AG04450 (cell line): Measurements from ENCODE around the gene PELI1. TPM values are rescaled to one million over a fixed set of nuclear protein-coding genes. Genes with fewer than 3 reads are reported as not detected.

Experiments used
- CTCF ChIA-PET: fragments of 300-600, 350-600 bp; formaldehyde crosslinking; extraction: SDS; loops from one replicate; lab custom pipeline; 2022; ENCODE audit warnings: antibody characterized with exemption, inconsistent platforms; lab: Charles Lee
- POLR2A ChIA-PET: fragments of 350-600 bp; formaldehyde crosslinking; extraction: SDS; loops from one replicate; lab custom pipeline; 2021; ENCODE audit warnings: antibody characterized with exemption, inconsistent platforms; lab: Yijun Ruan, JAX
- DNase-seq: peaks from one replicate; pipeline ENCODE4 v3.0.0-alpha.2; 2011; ENCODE audit warnings: low read depth, low spot score
- H3K27ac ChIP-seq: one replicate; pipeline ENCODE4 v1.5.1; 2012; ENCODE audit warnings: low read depth, low read length, control low read depth
- H3K27me3 ChIP-seq: one replicate; pipeline ENCODE4 v1.6.0; 2012; ENCODE audit warnings: low read length; ENCODE audit not compliant: control insufficient read depth, insufficient read depth
- H3K4me3 ChIP-seq: 2 replicates; pipeline ENCODE4 v1.5.1; 2011; ENCODE audit warnings: mild to moderate bottlenecking, low read depth, low read length, control low read depth
- H3K9me3 ChIP-seq: 2 replicates; pipeline ENCODE4 v1.5.1; 2012; ENCODE audit warnings: low read length; ENCODE audit not compliant: control insufficient read depth, insufficient read depth
- polyA plus RNA-seq: library from polyadenylated mRNA; depleted of rRNA; stranded (reverse); fragments of >200 nt; gene quantifications from 2 replicates; pipeline ENCODE4 v1.2.3, GENCODE V29; 2011
- TF ChIP-seq, protein P1 (sequence below): IDR thresholded peaks from 2 replicates; pipeline ENCODE4 v1.5.1; 2011; ENCODE audit warnings: low read depth, low read length, control low read depth, inconsistent platforms

The PELI1 gene
- polyA plus RNA-seq, 1 experiment: 4.9 TPM

DNA sequence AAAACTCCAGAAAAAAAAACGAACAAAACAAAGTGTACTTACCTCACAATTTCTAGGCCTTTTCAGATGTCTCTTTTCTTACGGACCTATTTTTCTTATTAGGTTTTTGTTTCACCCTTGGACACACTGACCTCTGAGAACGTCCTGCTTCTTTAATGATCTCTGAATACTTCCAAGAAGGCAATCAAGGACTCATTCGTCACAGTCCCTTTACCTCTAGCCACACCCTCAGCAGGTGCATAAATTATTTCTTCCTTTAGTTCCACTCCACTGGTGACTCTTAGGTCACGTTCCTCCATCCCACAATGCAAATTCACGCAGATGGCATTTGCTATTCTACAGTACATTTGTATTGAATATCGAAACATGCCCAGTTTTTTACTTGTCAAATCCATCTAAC lies 21.9 kb downstream of the PELI1 start:
- Histone ChIP-seq H3K27ac (no peak overlapping the region), H3K9me3 (no peaks in the 10 kb centered on the region), H3K27me3 (no peaks in the 10 kb centered on the region), H3K4me3 (no peak overlapping the region)
- ChIA-PET CTCF (interaction anchor here (1.1 kb wide), 1 partner anchor 464 kb away, joined by 3 read pairs; no protein-coding TSS in a partner anchor), POLR2A (no interaction called here)
- TF ChIP-seq, protein P1, sequence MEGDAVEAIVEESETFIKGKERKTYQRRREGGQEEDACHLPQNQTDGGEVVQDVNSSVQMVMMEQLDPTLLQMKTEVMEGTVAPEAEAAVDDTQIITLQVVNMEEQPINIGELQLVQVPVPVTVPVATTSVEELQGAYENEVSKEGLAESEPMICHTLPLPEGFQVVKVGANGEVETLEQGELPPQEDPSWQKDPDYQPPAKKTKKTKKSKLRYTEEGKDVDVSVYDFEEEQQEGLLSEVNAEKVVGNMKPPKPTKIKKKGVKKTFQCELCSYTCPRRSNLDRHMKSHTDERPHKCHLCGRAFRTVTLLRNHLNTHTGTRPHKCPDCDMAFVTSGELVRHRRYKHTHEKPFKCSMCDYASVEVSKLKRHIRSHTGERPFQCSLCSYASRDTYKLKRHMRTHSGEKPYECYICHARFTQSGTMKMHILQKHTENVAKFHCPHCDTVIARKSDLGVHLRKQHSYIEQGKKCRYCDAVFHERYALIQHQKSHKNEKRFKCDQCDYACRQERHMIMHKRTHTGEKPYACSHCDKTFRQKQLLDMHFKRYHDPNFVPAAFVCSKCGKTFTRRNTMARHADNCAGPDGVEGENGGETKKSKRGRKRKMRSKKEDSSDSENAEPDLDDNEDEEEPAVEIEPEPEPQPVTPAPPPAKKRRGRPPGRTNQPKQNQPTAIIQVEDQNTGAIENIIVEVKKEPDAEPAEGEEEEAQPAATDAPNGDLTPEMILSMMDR: no peak
- DNase-seq: no peak

DNA sequence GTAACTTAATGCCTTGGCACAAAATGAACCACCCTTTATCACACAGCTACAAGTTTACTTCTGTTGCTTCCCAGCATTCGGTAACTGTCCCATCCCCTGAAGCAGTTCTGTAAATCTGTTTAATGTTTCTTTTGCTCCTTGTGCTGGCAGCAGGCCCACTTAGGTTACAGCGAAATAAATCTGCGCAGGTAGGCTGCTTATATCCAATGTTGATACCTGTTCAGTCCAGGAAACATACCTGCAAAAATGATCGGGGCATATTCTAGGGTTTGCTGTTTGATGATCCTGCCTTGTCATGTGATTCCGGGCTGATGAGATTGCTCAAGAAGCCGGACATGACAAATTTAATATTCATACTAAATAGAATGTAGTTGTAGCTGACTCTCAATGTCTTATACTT lies 23.3 kb downstream of the PELI1 start:
- TF ChIP-seq, protein P1: no peak
- H3K4me3 ChIP-seq: no peak overlapping the region
- no peak overlapping the region for H3K27ac ChIP-seq
- no peak for DNase-seq
- no peaks in the 10 kb centered on the region for H3K9me3 ChIP-seq
- CTCF ChIA-PET: no interaction called here
- POLR2A ChIA-PET: no interaction called here
- no peaks in the 10 kb centered on the region for H3K27me3 ChIP-seq

DNA sequence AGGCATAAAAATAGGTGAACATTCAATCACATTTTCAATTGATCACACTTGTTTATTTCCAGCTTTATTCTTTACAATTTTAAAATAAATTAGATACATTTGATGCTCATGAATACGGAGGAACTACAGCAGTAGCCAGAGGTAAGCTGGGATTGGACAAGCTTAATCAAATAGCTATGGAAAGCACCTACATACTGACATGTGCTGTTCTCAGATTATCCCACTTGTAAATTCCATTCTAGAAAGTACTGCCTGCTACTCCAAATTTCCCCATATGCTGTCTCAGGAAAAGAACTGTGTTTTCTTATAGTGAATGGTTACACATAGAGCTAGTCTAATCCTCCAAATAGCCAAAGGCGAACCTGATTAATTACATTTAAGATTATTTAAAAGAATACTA lies 24.2 kb downstream of the PELI1 start:
- CTCF ChIA-PET: no interaction called here
- H3K9me3 ChIP-seq: no peaks in the 10 kb centered on the region
- H3K4me3 ChIP-seq: no peak overlapping the region
- TF ChIP-seq, protein P1: no peak
- POLR2A ChIA-PET: no interaction called here
- DNase-seq: no peak
- no peak overlapping the region for H3K27ac ChIP-seq
- no peaks in the 10 kb centered on the region for H3K27me3 ChIP-seq

DNA sequence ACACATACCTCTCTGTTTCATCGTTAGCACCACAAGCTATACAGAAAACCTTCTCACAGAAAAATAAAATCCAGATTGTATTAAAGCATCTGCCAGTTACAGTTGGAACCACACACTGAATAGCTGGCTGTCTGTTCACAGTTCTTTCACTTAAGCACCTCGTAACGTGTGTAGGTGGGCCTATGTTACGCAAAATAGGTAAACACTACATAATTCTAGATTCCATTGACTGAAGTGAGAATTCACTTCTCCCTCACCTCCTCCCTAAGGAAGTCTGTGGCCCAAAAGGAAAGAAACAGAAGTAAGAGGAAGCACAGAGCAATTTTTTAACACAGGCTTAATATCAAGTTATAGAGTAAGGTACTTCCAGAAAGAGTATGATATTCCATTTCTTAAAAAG lies 24.9 kb downstream of the PELI1 start:
- Histone ChIP-seq H3K27ac (no peak overlapping the region), H3K9me3 (no peaks in the 10 kb centered on the region), H3K4me3 (no peak overlapping the region), H3K27me3 (no peaks in the 10 kb centered on the region)
- TF ChIP-seq, protein P1: no peak
- POLR2A ChIA-PET: no interaction called here
- CTCF ChIA-PET: no interaction called here
- DNase-seq: no peak

DNA sequence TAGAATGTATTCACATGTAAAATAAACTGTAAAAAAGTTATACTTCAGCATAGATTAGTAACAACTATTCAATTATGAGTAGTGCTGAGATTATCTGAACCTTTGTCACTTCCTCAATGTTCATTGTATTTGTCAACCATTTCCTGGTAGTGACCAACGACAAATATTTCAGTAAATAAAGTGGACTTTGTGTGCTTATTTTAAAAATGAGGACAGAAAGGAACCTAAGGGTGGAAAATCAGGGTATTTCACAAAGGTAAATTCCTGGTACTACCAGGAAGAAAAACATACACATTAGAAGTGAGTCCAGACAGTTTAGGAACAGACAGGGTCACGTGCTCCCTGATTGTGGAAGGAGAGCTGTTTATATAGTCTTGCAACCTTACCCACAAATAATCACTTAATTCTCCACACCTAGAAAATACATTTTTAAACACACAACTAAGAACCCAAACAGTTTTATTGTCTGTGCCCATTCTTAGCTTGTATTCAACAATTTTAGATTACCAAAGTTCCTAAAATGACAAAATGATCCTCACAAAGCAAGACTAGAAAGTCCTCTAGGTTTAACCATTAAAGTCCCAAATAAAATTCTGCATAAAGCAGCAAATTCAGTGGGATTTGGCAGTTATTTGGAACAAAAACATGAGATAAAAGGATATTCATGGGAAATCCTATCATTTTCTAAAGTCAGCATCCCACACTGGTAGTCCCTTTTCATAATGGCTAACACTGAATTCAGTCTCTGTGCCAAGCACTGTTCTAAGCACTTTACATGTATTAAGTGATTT lies 28.2 kb downstream of the PELI1 start:
- no peak for DNase-seq
- Histone ChIP-seq H3K27me3 (no peaks in the 10 kb centered on the region), H3K4me3 (no peak overlapping the region), H3K9me3 (no peaks in the 10 kb centered on the region), H3K27ac (no peak overlapping the region)
- POLR2A ChIA-PET: no interaction called here
- CTCF ChIA-PET: no interaction called here
- TF ChIP-seq, protein P1: no peak
